Natural killer cell (primary cell): ENCODE measurements around the gene ST6GALNAC3. TPM values are rescaled to one million over a fixed set of nuclear protein-coding genes. Genes with fewer than 3 reads are reported as not detected.

Source experiments
- ATAC-seq, 3 donors: fragments of 150-1000 bp in 2 of 3; fragments of 200-7000 bp in 1 of 3; cut with Tn5 transposase; 1 replicate in 1 of 3; 2 replicates in 2 of 3; pipeline ENCODE4 v1.10.0; 2021; ENCODE audit warnings: mild to moderate bottlenecking in 2 of 3, moderate library complexity in 2 of 3
- DNase-seq, 2 donors: peaks; one replicate each; pipeline versions ENCODE4 v3.0.0 to v3.0.0-alpha.2; 2013 to 2021; ENCODE audit warnings: mixed read lengths in 1 of 2
- H3K27ac ChIP-seq: one replicate; pipeline ENCODE4 v1.5.1; 2013; ENCODE audit warnings: mild to moderate bottlenecking, low read length
- H3K27me3 ChIP-seq: one replicate; pipeline ENCODE4 v1.6.1; 2013; ENCODE audit warnings: low read length; ENCODE audit not compliant: control insufficient read depth, insufficient read depth
- H3K36me3 ChIP-seq: one replicate; pipeline ENCODE4 v1.6.1; 2013; ENCODE audit warnings: low read length; ENCODE audit not compliant: control insufficient read depth, insufficient read depth
- H3K4me1 ChIP-seq: one replicate; pipeline ENCODE4 v1.6.1; 2013; ENCODE audit warnings: low read length; ENCODE audit not compliant: control insufficient read depth, insufficient read depth
- H3K4me3 ChIP-seq: one replicate; pipeline ENCODE4 v1.5.1; 2013; ENCODE audit warnings: low read length
- H3K9me3 ChIP-seq: one replicate; pipeline ENCODE4 v1.6.1; 2013; ENCODE audit warnings: low read length; ENCODE audit not compliant: control insufficient read depth, insufficient read depth
- H3K27ac Mint-ChIP-seq, 2 donors: one replicate each; pipeline ENCODE4 v1.8.0; 2022; ENCODE audit warnings: mild to moderate bottlenecking in 2 of 2, mixed read lengths in 2 of 2, moderate library complexity in 1 of 2
- H3K27me3 Mint-ChIP-seq, 2 donors: one replicate each; pipeline ENCODE4 v1.8.0; 2022; ENCODE audit warnings: low read depth in 2 of 2, mixed read lengths in 2 of 2
- H3K36me3 Mint-ChIP-seq: one replicate; pipeline ENCODE4 v1.8.0; 2022; ENCODE audit warnings: mixed read lengths
- H3K4me1 Mint-ChIP-seq, 2 donors: one replicate each; pipeline ENCODE4 v1.8.0; 2022; ENCODE audit warnings: mixed read lengths in 2 of 2
- H3K4me3 Mint-ChIP-seq: one replicate; pipeline ENCODE4 v1.8.0; 2022; ENCODE audit warnings: mild to moderate bottlenecking, moderate library complexity, mixed read lengths
- H3K9me3 Mint-ChIP-seq, 2 donors: one replicate each; pipeline ENCODE4 v1.8.0; 2022; ENCODE audit warnings: mixed read lengths in 2 of 2
- CTCF ChIP-seq: fragments of 200-600 bp; IDR thresholded peaks from one replicate; pipeline ENCODE4 v1.8.0; 2022; ENCODE audit warnings: antibody characterized with exemption
- WGBS: methylation state at CpG from one replicate; pipeline ENCODE4 v1.1.7; 2013; ENCODE audit warnings: missing lambda C conversion rate; ENCODE audit not compliant: insufficient coverage; 5-methylcytosine and 5-hydroxymethylcytosine counted together
- intact Hi-C: fragments of 100-400 bp; cut with micrococcal nuclease; formaldehyde crosslinking; loops from one replicate; pipeline ENCODE4 v1.14.2; 2022
- total RNA-seq, 4 donors: library from RNA; stranded (reverse); fragments of 120-200 nt in 1 of 4; gene quantifications; one replicate each; pipeline versions ENCODE4 v1.2.3 to v1.2.4, GENCODE V29; 2013 to 2022

The ST6GALNAC3 gene
- total RNA-seq, 3 donors from 2014 or later (not counting 1 experiment from before 2014, with no cell fraction given) = not detected

GRCh38 chr1:76148460-76148859, 73.9 kb downstream of the ST6GALNAC3 start:
- Mint-ChIP-seq H3K36me3 (no peaks in the 10 kb centered on the region), H3K4me3 (no peak overlapping the region), H3K4me1 (no peaks in the 10 kb centered on the region), H3K27ac (no peak overlapping the region), H3K27me3 (peaks cover 0 to 10% of the 10 kb centered on the region in 2 donors), H3K9me3 (no peaks in the 10 kb centered on the region)
- no peaks in the 10 kb centered on the region for H3K9me3 ChIP-seq
- ATAC-seq (no peak), DNase-seq (no peak)
- H3K36me3 ChIP-seq = no peaks in the 10 kb centered on the region
- intact Hi-C loops = no loop called here
- H3K27ac ChIP-seq = no peak overlapping the region
- WGBS = 100% methylated on average over 1 of the region's 2 CpGs
- no peaks in the 10 kb centered on the region for H3K27me3 ChIP-seq
- no peaks in the 10 kb centered on the region for H3K4me1 ChIP-seq
- no peak for TF ChIP-seq CTCF
- H3K4me3 ChIP-seq = no peak overlapping the region

GRCh38 chr1:76153841-76154205, 79.3 kb downstream of the ST6GALNAC3 start:
- peak overlapping the region; percentile 94 for H3K4me3 Mint-ChIP-seq
- intact Hi-C loops = loop anchor here (1.0 to 5.0 kb wide), 4 partner anchors 972 to 1748 kb away; no protein-coding TSS in a partner anchor

GRCh38 chr1:76154206-76154956, 79.8 kb downstream of the ST6GALNAC3 start:
- Mint-ChIP-seq H3K36me3 (no peaks in the 10 kb centered on the region), H3K9me3 (no peaks in the 10 kb centered on the region), H3K4me1 (peaks cover 13 to 15% of the 10 kb centered on the region in 2 donors), H3K4me3 (peak overlapping the region; percentile 94), H3K27me3 (no peaks in the 10 kb centered on the region), H3K27ac (peak overlapping the region; percentile 86 to 95)
- Histone ChIP-seq H3K27ac (peak overlapping the region; percentile 62), H3K36me3 (no peaks in the 10 kb centered on the region), H3K4me3 (peak overlapping the region; percentile 36), H3K4me1 (peaks cover 9% of the 10 kb centered on the region), H3K9me3 (no peaks in the 10 kb centered on the region), H3K27me3 (no peaks in the 10 kb centered on the region)
- 3% methylated on average over 17 of the region's 17 CpGs for WGBS
- TF ChIP-seq CTCF = peak; percentile 98
- intact Hi-C loops = loop anchor here (1.0 to 5.0 kb wide), 4 partner anchors 972 to 1748 kb away; no protein-coding TSS in a partner anchor
- peak; percentile 92 to 94 (median 94) for ATAC-seq
- peak; percentile 71 to 85 for DNase-seq

More at GRCh38 chr1:76153841-76154205, 79.3 kb downstream of the ST6GALNAC3 start:
- no peaks in the 10 kb centered on the region for H3K36me3 Mint-ChIP-seq
- H3K4me1 Mint-ChIP-seq = peaks cover 13 to 15% of the 10 kb centered on the region in 2 donors
- peak overlapping the region; percentile 86 to 95 for H3K27ac Mint-ChIP-seq
- WGBS = 88% methylated on average over 8 of the region's 8 CpGs
- ATAC-seq (no peak), DNase-seq (no peak)
- Histone ChIP-seq H3K36me3 (no peaks in the 10 kb centered on the region), H3K27me3 (no peaks in the 10 kb centered on the region), H3K27ac (no peak overlapping the region), H3K9me3 (no peaks in the 10 kb centered on the region), H3K4me1 (peaks cover 9% of the 10 kb centered on the region), H3K4me3 (no peak overlapping the region)
- H3K9me3 Mint-ChIP-seq = no peaks in the 10 kb centered on the region
- TF ChIP-seq CTCF = no peak
- no peaks in the 10 kb centered on the region for H3K27me3 Mint-ChIP-seq
